HG03103 (cell line): ENCODE measurements around the gene MYO18A.
"Not testable (repeated sequence)": the region's sequence is repeated elsewhere in the genome, so short reads cannot be mapped to it uniquely, and the experiment has no call there.

Source experiments
- ATAC-seq: cut with Tn5 transposase; IDR thresholded peaks from one replicate; pipeline ENCODE4 v1.9.1; 2021; ENCODE audit warnings: low read depth; ENCODE audit not compliant: unreplicated experiment

Gene MYO18A, protein sequence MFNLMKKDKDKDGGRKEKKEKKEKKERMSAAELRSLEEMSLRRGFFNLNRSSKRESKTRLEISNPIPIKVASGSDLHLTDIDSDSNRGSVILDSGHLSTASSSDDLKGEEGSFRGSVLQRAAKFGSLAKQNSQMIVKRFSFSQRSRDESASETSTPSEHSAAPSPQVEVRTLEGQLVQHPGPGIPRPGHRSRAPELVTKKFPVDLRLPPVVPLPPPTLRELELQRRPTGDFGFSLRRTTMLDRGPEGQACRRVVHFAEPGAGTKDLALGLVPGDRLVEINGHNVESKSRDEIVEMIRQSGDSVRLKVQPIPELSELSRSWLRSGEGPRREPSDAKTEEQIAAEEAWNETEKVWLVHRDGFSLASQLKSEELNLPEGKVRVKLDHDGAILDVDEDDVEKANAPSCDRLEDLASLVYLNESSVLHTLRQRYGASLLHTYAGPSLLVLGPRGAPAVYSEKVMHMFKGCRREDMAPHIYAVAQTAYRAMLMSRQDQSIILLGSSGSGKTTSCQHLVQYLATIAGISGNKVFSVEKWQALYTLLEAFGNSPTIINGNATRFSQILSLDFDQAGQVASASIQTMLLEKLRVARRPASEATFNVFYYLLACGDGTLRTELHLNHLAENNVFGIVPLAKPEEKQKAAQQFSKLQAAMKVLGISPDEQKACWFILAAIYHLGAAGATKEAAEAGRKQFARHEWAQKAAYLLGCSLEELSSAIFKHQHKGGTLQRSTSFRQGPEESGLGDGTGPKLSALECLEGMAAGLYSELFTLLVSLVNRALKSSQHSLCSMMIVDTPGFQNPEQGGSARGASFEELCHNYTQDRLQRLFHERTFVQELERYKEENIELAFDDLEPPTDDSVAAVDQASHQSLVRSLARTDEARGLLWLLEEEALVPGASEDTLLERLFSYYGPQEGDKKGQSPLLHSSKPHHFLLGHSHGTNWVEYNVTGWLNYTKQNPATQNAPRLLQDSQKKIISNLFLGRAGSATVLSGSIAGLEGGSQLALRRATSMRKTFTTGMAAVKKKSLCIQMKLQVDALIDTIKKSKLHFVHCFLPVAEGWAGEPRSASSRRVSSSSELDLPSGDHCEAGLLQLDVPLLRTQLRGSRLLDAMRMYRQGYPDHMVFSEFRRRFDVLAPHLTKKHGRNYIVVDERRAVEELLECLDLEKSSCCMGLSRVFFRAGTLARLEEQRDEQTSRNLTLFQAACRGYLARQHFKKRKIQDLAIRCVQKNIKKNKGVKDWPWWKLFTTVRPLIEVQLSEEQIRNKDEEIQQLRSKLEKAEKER (N-terminal part only)

DNA sequence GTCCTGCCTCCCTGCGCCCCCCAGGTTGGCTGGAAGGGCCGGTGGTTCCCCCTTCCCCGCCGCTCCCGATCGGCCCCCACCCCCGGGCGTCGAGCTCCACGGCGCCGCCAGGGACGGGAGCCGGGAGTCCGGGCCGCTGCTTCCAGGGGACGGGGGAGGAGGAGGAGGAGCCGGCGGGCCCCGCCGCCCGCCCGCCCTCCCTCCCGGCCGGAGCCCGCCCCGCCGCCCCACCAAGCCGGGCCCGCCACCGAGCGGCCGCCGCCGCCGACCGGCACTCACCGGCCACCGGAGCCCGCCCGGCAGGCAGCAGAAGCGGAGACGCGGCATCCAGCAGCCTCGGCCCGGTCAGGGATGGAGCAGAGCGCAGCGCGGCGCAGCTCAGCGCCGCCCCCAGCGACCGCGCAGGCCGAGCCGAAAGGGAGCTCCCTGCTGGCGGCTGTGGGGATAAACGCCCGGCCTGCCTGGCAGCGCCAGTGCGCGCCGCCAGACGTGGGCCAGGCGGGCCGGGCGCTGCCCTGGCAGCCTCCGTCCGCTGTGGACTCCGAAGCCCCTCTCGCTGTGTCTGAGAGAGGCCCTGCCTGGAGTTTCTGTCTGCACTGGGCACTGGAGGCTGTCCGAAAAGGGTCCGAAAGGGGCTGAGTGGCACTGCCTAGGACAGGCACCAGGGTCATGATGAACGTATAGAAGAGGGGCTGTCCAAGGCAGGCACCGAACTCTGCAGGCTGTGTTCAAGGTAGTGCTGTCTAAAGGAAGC is at the start of gene MYO18A:
MYO18A (minus strand) TSS at position 365 of the 754 bp plus-strand sequence. CDS start 13,458 bp downstream, outside the sequence.
- ATAC-seq: peak; percentile 77

DNA sequence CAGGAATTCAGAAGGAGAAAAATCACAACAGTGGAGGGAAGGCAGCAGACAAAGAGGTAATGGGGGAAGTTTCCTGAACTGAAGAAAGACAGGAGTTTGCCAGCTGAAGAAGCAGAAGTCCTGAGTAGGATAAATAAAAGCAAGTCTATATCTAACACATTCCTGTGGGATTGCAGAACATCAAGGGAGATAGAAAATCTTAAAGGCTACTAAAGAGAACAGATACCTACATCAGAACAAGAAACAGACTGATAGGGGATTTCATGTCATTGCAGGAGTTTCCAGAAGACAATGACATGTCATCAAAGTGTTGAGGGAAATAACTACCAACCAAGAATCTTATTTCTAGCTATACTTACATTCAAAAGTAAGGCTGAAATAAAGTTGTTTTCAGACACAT is 45.2 kb upstream of the MYO18A start:
- ATAC-seq: no peak

DNA sequence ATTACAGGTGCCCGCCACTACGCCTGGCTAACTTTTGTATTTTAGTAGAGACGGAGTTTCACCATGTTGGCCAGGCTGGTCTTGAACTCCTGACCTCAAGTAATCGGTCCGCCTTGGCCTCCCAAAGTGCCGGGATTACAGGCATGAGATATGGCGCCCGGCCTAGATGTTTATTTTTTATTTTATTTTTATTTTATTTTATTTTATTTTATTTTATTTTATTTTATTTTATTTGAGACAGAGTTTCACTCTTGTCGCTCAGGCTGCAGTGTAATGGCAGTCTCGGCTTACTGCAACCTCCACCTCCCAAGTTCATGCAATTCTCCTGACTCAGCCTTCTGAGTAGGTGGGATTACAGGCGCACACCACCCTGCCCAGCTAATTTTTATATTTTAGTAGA is 41.1 kb upstream of the MYO18A start:
- ATAC-seq: not testable (repeated sequence)

DNA sequence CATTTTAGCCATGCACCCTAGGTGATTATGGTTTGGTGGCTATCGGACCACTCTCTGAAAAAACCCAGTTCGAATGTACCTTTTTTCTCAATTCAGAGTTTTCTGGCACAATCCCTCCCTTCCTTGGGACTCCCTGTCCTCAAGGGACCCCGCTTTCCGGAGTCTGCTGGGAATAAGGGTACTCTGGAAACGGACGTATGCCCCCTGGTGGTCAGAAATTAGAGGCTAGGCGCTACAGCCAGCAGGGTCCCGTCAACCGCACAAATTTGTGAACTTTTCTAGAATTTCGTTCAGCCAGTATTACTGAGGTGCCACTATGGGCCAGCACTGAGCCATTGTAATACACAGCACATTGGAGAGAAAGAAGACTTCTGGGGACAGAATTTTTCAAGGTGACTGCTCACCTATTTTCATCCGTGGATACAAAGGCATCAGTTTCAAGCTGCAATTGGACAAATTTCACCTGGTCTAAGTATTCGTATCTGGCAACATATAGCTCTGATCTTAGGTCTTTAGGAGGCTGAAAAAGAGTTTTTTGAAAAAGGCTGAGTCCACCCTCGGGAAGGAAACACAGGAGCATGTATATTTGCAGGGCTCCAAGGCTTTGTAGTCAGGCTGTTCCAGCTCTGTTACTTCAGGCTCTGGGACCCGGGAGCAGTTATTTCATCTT is 39.3 kb upstream of the MYO18A start:
- no peak for ATAC-seq

DNA sequence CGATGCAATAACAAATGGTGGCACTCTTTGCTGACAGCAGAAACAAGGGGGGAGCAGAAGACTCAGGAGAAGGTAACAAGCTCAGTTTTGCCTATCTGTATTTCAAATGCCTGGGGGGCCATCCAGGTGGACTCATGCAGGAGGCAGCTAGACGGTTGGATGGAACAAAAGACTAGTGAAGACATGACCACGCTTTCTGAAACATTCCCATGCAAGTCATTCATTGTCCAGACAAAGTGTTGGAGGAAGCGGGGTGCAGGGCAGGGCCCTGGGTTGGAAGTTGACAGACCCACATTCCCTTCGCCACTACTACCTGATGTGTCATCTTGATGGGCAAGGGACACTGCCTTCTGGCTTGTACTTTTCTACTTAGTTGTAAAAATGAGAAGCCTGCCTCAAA is 36.7 kb upstream of the MYO18A start:
- ATAC-seq: no peak

DNA sequence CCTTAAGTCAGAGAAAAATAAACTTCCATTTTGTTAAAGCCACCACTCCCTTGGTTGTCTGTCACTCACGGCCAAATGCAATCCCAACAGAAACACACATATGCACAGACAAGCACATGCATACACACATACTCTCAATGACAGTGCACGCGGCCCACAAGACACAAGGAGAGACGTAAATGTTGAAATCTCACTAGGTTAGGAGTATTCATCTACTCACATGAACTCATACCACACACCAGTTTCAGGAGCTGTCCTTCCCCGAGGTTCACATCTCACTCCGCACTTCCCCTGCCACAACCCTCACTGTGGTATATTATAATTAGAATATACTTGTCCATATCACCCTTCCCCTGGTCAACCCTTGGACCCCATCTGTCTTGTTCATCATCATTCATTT is 36.0 kb upstream of the MYO18A start:
- ATAC-seq: no peak

DNA sequence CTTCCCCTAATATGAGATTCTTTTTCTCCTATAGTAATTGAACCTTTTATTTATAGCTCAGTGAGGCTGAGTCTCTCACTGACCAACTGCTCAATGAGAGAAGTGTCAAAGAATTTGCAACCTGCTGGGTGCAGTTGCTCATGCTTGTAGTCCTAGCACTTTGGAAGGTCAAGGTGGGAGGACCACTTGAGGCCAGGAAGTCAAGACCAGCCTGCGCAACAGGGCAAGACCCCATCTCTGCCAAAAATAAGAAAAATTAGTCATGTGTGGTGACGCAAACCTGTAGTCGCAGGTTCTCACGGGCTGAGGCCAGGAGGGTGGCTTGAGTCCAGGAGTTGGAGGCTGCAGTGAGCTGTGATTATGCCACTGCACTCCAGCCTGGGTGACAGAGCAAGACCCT is 35.5 kb upstream of the MYO18A start:
- ATAC-seq: no peak

DNA sequence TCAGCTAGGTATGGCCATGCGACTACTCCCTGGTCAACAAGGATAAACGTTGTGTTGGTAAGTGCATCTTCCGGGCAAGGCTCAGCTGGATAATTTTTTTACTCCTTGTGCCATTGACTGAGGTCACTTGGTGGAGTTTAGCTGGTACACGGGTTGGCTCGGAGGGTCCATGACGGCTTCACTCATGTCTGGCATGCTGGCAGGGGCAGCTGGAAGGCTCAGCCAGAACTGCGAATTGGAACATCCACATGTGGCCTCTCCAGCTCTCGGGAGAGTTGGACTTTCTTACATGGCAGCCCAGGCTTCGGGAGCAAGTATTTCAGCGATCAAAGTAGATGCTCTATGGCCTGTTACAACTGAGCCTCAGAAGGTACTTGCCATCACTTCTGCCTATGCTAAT is 35.0 kb upstream of the MYO18A start:
- ATAC-seq: no peak

DNA sequence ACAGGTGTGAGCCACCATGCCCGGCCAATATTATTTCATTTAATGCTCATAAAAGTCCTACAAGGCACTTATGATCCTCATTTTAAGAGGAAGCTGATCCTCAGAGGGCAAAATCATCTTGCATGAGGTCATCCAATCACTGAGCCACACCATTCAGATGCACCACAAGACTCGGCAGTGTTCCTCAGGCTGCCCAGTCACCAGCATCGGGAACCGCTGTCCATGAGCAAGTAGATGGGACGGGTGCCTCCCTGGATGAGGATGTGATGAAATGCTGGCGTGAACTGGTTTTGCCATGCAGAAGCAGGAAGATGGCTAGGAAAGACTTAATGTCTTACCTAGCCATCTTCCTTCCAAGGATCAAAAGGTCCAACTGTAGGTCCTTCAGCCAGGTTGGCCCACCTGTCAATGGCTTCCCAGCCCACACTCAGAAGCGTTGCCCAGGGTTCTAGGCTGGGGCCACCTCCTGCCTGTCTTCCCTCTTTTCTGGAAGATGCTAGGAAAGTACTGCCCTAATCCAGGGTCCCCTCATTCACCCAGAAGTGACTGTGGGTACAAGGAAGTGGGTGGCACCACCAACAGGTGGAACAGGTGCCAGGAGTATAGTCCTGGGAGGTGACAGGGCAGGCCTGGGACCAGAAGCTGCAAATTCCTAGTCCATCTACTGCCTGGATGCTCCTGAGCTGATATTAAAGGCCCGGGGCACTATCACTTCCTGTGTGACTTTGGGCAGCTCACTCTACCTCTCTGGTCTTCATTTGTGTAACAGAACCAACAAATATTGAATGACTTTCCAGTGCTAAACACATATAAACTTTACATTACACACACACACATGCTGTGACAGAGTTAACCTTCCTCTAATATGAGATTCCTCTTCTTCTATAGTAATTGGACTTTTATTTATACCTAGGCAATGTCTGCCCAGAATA is 34.3 kb upstream of the MYO18A start:
- ATAC-seq: no peak

DNA sequence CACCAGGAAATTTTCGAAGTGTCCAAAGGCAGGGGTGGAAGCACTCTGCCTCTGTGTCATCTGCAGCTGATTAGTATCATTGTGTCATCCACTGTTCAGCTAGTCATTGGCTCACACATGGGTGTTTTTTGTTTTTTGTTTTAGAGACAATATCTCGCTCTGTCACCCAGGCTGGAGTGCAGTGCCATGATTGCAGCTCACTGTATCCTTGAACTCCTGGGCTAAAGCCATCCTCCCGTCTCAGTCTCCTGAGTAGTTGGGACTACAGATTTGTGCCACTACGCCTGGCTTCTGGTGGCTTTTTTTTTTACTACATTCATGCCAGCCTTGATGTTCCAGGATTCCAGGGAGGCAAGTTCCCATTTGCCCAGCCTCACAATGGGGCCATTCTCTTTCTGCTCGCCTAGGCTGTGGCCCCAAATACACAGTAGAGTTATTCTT is 32.5 kb upstream of the MYO18A start:
- ATAC-seq: no peak

DNA sequence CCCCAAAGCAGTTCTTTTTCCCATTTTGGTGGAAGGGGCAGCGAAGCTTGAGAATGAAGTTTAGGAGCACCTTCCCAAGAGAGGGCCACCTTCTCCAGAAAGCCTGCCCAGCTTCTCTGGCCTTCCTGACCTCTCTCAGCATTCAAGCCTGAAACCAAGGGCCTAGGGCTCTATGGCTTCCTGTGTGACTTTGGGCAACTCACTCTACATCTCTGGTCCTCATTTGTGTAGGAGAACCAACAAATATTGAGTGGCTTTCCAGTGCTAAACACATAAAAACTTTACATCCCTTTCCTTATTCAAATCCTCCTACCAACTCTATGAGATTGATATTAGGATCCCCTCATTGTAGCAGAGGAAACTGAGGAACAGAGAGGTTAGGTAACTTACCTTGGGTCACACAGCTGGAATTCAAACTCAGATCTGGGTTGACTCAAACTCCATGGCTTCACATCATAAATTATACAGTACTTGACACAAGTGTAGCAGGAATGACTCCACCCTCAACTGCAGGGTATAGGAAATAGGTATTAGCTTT is 32.0 kb upstream of the MYO18A start:
- ATAC-seq: no peak

DNA sequence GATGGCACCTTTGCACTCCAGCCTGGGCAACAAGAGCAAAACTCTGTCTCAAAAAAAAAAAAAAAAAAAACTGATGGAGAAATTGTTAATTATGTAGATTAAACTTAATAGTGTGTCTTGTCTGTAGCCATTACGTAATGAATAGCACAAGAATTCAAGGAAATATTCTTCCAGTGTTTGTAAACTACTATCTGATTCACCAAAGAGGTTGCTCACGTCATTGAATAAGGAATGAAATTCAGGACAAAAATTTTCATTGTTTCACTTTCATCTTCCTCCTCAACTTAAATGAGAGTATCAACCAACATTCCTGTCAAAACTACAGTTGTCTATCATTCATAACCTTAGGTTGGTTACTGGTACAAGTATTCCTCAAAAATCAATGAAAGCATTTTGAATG is 30.7 kb upstream of the MYO18A start:
- no peak for ATAC-seq

DNA sequence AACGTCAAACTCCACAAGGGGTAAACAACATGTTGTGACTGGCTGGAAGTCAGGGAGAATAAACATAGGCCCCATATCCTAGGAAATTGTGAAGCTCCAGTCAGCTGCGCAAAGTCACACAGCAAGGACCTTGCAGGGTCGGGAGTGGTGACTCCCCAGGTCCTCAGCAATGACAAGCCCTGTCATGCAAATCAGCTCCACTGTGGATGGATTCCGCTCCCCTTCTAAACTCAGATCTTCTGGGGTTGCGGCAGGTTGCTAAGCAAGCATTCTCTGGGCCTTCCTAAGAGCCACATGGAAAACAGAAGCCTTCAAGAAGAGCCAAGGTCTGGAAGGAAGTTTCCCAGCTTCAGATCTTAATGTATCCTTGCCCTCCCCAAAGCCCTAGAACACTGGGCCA is 28.9 kb upstream of the MYO18A start:
- ATAC-seq: no peak

DNA sequence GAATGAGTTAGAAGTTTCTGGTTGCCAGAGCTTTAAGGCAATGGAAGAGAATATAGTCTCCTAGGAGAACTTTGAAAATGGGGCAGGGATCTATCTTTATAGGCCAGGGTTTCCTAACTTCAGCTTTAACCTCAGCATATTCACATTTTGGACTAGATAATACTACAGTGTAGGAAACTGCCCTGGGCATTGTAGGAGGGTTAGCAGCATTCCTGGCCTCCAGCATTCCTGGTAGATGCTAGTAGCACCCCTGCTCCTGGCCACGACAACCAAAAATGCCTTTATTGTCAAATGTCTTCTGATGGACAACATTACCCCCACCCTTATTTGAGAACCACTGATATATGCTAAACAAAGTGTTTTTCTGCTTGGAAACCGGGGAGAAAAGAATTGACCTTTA is 27.8 kb upstream of the MYO18A start:
- no peak for ATAC-seq

DNA sequence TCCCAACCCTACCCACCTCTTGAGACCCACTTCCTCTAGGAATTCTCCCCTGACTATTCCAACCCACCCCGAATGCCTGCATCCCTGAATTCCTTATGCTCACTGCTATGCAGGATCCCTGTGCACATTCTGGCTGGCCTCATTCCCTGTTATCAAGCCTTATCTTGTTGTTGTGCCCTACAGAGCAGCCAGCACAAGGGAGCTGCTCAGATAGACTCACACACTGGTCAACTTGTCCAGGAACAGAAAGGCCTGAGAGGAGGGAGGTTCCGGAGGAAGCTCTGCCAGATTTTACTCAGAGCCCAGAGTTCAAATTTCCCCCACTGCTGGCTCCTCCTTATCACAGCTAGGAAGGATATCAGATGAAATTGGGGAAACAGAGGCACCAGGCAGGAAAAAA is 24.8 kb upstream of the MYO18A start:
- no peak for ATAC-seq

DNA sequence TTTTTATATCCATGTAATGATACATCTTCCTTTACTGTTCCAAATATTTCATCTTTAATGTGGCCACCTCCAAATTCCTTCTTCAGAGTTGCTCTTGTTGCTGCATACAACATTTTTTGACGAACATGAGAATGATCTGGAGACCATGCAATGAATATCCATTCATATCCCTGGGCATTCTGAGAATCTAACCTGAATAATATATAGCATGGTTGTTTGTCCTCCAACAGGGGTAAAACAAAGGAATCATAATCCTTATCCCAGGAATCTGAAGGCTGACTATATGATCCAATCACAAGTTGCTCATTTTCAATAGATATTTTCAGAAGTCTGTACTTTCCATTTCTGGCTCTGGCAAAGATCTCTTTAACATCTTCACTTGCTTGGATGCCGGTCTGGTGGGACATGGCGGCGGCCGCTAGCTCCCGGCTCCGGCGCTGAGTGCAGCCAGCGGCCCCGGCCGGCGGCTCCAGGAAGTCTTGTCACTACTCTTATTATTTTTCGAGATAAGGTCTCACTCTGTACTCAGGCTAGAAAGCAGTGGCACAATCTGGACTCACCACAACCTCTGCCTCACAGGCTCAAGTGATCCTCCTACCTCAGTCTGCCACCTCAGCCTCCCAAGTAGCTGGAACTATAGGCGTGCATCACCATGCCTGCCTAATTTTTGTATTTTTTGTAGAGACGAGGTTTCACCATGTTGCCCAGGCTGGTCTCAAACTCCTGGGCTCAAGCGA is 24.0 kb upstream of the MYO18A start:
- not testable (repeated sequence) for ATAC-seq

DNA sequence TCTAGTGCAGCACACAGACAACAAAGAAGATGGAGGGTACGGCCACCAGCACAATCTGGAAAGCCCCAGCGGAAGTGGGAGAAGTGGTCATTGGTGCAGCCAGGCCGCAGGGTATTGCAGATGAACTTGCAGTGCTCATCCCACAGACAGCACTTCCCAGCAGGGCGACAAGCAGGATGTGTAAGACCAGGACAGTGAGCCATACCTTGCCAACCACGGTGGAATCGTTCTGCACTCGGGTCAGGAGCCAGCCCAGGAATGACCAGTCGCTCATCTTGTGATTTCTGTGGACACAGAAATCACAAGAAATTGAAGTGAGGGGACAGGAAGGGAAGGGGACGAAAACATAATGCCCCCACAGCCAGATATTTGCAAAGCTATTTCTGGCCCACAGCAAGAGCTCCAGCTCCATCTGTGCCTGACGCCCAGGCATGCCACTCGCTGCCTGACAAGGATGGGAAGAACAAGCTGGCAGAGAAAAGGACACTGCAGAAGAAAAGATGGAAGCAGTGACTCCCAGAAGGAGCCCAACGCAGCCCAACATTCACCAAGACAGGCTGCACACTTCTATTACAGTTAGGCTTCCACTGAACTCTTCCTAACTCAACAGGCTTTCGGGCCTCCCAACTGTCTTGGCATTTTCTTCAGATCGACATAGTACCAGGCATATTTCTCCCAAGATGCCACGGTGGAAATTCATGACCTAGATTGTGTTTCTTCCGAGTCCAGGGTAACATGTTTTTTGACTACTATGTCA is 17.5 kb upstream of the MYO18A start:
- ATAC-seq: no peak
